Activated CD8-positive, alpha-beta memory T cell treated with anti-CD3 and anti-CD28 coated beads, Interleukin-2, amount 50 U/mL, for 48 hours (primary cell): ENCODE measurements around the gene FAT2.

Experiments
- DNase-seq: peaks from one replicate; pipeline ENCODE4 v3.0.0-alpha.2; 2020

The FAT2 gene

GRCh38 chr5:151550146-151550545 lies 41.0 kb downstream of the FAT2 start:
- no peak for DNase-seq

GRCh38 chr5:151549713-151550112 lies 41.4 kb downstream of the FAT2 start:
- DNase-seq: no peak

GRCh38 chr5:151547364-151547763 lies 43.8 kb downstream of the FAT2 start:
- no peak for DNase-seq

GRCh38 chr5:151541571-151541970 lies 49.6 kb downstream of the FAT2 start:
- no peak for DNase-seq
